HT-29 (cell line): ENCODE results near the gene WDR49. TPM values are rescaled to one million over a fixed set of nuclear protein-coding genes. Genes with fewer than 3 reads are reported as not detected.

Source experiments
- small RNA-seq: library from RNA; depleted of rRNA; stranded (forward); fragments of <200 nt; gene quantifications from one replicate; pipeline ENCODE3, GENCODE V24; 2014
- total RNA-seq: library from RNA; depleted of rRNA; stranded (reverse); fragments of >200 nt; shearing (Covaris generic); gene quantifications from 2 replicates; pipeline ENCODE4 v1.2.3, GENCODE V29; 2014; rRNA removed

The WDR49 gene
- total RNA-seq, 1 experiment from 2014 or later: not detected

Small RNA genes within 50 kb of the gene (small RNA-seq; reads per million reads assigned to genes)
- gene HMGN1P8: not detected

Other genes with a start within 250 kb of the WDR49 start
- not detected in 2 replicates for gene SERPINI2, start 179.9 kb downstream of the WDR49 start, total RNA-seq
- gene PDCD10, start 81.0 kb upstream of the WDR49 start, total RNA-seq: 38.4 and 65.7 TPM in 2 replicates
- 0.38 and 0.42 TPM in 2 replicates for gene SERPINI1, start 81.8 kb upstream of the WDR49 start, total RNA-seq